GM18873 (cell line): ENCODE measurements around the gene CFAP65.

Experiments
- ATAC-seq: cut with Tn5 transposase; IDR thresholded peaks from one replicate; pipeline ENCODE4 v1.9.1; 2021; ENCODE audit warnings: mild to moderate bottlenecking, moderate library complexity, moderate number of reproducible peaks; ENCODE audit not compliant: unreplicated experiment, low FRiP score

CFAP65 gene

GRCh38 chr2:218993345-218994315, 47.7 kb downstream of the CFAP65 start, which contains the start of gene CRYBA2:
TSS of gene CRYBA2 (minus strand) at chr2:218993422. CDS start at chr2:218993176, 246 bp downstream.
- no peak for ATAC-seq

- no peak for ATAC-seq
These were observed 48.5 kb downstream of the CFAP65 start for GRCh38 chr2:218992703-218993344.

GRCh38 chr2:218992196-218992595, 49.1 kb downstream of the CFAP65 start:
- ATAC-seq, result no peak

GRCh38 chr2:218991674-218992168, 49.6 kb downstream of the CFAP65 start:
- ATAC-seq, result no peak

GRCh38 chr2:218990612-218991011, 50.7 kb downstream of the CFAP65 start:
- no peak for ATAC-seq

- ATAC-seq, result no peak
These were observed 51.3 kb downstream of the CFAP65 start for GRCh38 chr2:218990052-218990451.

GRCh38 chr2:218988650-218989049, 52.7 kb downstream of the CFAP65 start:
- no peak for ATAC-seq

GRCh38 chr2:218988164-218988563, 53.2 kb downstream of the CFAP65 start:
- no peak for ATAC-seq

GRCh38 chr2:218986148-218986761, 55.1 kb downstream of the CFAP65 start:
- no peak for ATAC-seq

GRCh38 chr2:218985325-218986091, 55.8 kb downstream of the CFAP65 start:
- ATAC-seq, result no peak

- ATAC-seq, result no peak
These were observed 56.3 kb downstream of the CFAP65 start, which contains the start of gene FEV for GRCh38 chr2:218985021-218985324. TSS of gene FEV (minus strand) at chr2:218985184. CDS start at chr2:218985075, 109 bp downstream.

- ATAC-seq, result no peak
These were observed 56.9 kb downstream of the CFAP65 start for GRCh38 chr2:218984239-218985020.

GRCh38 chr2:218983934-218984238, 57.4 kb downstream of the CFAP65 start:
- ATAC-seq, result no peak

- no peak for ATAC-seq
These were observed 57.9 kb downstream of the CFAP65 start for GRCh38 chr2:218983263-218983933.

- ATAC-seq, result no peak
These were observed 58.6 kb downstream of the CFAP65 start for GRCh38 chr2:218982586-218983262.

GRCh38 chr2:218981881-218982585, 59.3 kb downstream of the CFAP65 start:
- no peak for ATAC-seq

- no peak for ATAC-seq
These were observed 59.9 kb downstream of the CFAP65 start for GRCh38 chr2:218981390-218981880.
